Bronchial epithelial cell (primary cell): Measurements from ENCODE around the gene AHCYL2. TPM values are rescaled to one million over a fixed set of nuclear protein-coding genes. Genes with fewer than 3 reads are reported as not detected.
A peak's percentile ranks its signal among the peaks of the same experiment; 100 is the strongest.

Source experiments
- DNase-seq: peaks from one replicate; pipeline ENCODE4 v3.0.0-alpha.2; 2010; ENCODE audit warnings: low read depth
- FAIRE-seq: peaks from 2 replicates; lab custom pipeline; 2011; peaks lifted over from hg19 to GRCh38; lab: Jason Lieb, UNC
- H3K27me3 ChIP-seq: 2 replicates; pipeline ENCODE4 v1.5.1; 2011; ENCODE audit warnings: low read length; ENCODE audit not compliant: control insufficient read depth, insufficient read depth
- H3K36me3 ChIP-seq: 2 replicates; pipeline ENCODE4 v1.5.1; 2011; ENCODE audit warnings: low read length; ENCODE audit not compliant: control insufficient read depth, insufficient read depth
- H3K4me3 ChIP-seq: 2 replicates; pipeline ENCODE4 v1.5.1; 2011; ENCODE audit warnings: mild to moderate bottlenecking, low read depth, low read length, control low read depth
- total RNA-seq: library from RNA; depleted of rRNA; stranded (reverse); fragments of >200 nt; gene quantifications from 2 replicates; pipeline ENCODE4 v1.2.1, GENCODE V29; 2014
- TF ChIP-seq, protein P1 (sequence below): IDR thresholded peaks from 2 replicates; pipeline ENCODE4 v1.5.1; 2011; ENCODE audit warnings: mild to moderate bottlenecking, moderate library complexity, low read length, control low read depth, inconsistent platforms; ENCODE audit not compliant: insufficient read depth, severe bottlenecking

AHCYL2 gene
- total RNA-seq, 1 donor from 2014 or later = 5.0 TPM

DNA sequence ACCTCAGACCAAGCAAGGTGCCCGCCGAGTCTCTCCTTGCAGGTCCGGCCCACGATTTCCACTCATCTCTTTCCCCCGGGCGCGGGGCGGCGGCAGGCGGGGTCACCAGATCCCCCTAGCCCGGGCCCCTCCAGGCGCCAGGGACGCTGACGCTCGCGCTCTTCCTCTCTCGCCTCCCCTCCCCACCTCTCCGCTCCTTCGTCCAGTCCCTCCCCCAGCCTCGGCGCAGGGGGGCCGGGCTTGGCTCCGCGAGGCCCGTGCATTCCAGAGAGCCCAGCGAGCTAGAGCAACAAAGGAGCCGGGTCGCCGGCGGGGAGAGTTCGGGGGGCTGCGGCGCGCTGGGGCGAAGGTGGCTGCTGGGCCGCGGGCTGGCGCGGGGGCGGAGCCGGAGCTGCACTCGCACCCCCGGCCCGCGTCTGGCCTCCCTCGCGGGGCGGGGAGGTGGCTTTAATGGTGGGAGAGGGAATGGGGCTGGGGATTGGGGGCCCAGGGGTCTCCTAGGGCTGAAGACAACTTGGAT, 36.4 kb upstream of the AHCYL2 start, which contains the start of gene SMO:
Gene SMO, plus strand, starts transcription at position 262 of the 520 bp plus-strand sequence. CDS start 519 bp downstream, outside the sequence.
- TF ChIP-seq, protein P1, sequence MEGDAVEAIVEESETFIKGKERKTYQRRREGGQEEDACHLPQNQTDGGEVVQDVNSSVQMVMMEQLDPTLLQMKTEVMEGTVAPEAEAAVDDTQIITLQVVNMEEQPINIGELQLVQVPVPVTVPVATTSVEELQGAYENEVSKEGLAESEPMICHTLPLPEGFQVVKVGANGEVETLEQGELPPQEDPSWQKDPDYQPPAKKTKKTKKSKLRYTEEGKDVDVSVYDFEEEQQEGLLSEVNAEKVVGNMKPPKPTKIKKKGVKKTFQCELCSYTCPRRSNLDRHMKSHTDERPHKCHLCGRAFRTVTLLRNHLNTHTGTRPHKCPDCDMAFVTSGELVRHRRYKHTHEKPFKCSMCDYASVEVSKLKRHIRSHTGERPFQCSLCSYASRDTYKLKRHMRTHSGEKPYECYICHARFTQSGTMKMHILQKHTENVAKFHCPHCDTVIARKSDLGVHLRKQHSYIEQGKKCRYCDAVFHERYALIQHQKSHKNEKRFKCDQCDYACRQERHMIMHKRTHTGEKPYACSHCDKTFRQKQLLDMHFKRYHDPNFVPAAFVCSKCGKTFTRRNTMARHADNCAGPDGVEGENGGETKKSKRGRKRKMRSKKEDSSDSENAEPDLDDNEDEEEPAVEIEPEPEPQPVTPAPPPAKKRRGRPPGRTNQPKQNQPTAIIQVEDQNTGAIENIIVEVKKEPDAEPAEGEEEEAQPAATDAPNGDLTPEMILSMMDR = no peak
- Histone ChIP-seq H3K27me3 (no peaks in the 10 kb centered on the region), H3K4me3 (peak within 1 kb of the TSS; percentile 50), H3K36me3 (no peaks in the 10 kb centered on the region)
- FAIRE-seq = no peak
- DNase-seq = no peak

DNA sequence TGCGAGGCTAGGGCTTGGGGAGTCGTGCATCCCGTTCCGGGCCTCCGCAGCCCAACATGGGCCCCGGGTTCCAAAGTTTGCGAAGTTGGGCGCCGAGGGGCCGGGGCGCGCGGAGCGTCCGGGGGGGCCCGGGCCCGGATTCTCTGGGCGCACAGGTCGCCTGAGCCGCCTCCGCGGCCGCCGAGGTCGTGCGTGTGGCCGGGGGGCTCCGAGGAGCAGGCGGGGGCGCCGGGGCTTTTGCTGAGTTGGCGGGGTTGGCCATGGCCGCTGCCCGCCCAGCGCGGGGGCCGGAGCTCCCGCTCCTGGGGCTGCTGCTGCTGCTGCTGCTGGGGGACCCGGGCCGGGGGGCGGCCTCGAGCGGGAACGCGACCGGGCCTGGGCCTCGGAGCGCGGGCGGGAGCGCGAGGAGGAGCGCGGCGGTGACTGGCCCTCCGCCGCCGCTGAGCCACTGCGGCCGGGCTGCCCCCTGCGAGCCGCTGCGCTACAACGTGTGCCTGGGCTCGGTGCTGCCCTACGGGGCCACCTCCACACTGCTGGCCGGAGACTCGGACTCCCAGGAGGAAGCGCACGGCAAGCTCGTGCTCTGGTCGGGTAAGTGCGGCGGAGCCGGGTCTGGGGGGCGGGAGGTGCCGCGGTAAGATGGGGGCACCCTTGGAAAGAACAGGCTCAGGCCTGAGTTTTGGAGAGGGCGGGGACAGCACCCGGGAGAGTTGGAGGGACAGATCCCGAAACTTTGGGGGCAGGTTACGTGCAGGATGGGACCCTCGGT, 35.8 kb upstream of the AHCYL2 start:
- TF ChIP-seq, protein P1 = no peak
- Histone ChIP-seq H3K4me3 (peak overlapping the region; percentile 50), H3K36me3 (no peaks in the 10 kb centered on the region), H3K27me3 (no peaks in the 10 kb centered on the region)
- DNase-seq = no peak
- FAIRE-seq = no peak

DNA sequence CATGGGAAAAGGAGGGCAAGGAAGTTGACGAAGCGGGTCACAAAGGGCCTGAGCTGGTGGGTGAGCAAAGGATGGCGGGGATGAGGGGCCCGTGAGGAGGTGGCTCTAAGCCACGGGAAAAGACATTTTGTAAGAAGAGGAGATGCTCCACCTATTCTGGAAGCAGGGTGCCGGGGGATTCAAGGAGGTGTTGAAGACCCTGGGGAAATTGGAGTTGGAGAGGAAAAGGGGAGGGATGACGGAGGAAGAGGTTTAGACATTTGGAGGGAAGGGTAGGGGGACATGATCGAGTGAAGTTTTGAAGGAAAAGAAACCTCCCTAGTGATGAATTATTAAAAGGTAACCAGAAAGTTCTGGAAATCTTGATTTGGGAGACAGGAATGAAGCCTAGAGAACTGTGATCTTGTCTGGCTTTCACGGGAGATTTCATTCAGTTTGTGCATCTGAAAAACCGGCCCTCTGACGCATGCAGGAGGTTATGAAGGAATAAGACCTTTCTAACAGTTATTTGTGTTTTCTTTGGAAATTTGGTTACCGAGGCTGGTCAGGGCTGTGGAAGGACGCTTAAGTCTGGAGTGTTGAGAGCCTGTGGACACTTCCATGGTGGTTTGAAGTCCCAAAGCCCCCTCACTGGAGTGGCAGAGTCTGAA, 35.0 kb upstream of the AHCYL2 start:
- Histone ChIP-seq H3K4me3 (peak overlapping the region; percentile 50), H3K27me3 (no peaks in the 10 kb centered on the region), H3K36me3 (no peaks in the 10 kb centered on the region)
- no peak for FAIRE-seq
- TF ChIP-seq, protein P1 = no peak
- no peak for DNase-seq

DNA sequence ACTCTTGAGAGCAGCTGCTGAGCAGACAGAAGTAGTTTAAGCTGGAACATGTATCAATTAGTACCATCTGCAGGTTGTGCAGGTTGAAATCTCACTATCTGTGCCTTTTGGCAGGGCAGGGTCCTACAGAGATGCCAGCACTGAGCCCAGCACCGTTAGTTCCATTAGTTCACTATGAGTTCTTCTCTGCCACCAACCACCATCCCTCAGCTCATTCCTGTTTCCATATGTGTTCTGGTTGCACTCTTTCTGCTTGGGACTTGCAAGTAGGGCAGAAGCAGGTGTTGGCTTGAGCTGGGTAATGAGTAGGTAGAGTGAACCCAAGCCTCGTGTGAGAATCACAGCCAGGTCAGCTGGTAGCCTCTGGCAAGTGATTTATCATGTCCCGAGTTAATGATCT, 33.6 kb upstream of the AHCYL2 start:
- FAIRE-seq (no peak), DNase-seq (no peak)
- Histone ChIP-seq H3K27me3 (no peaks in the 10 kb centered on the region), H3K36me3 (no peaks in the 10 kb centered on the region), H3K4me3 (no peak overlapping the region)
- TF ChIP-seq, protein P1 = no peak

DNA sequence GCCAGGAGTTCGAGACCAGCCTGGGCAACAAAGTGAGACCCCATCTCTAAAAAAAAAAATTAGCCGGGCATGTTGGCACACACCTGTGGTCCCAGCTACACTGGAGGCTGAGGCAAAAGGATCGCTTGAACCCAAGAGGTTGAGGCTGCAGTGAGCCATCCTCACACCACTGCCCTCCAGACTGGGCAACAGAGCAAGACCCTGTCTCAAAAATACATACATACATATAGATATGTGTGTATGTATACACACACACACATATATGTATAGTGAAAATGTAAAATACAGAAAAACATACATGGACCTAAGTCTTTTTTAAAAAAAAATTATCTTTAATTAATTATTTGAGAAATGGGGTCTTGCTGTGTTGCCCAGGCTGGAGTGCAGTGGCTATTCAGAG, 30.9 kb upstream of the AHCYL2 start:
- TF ChIP-seq, protein P1 = no peak
- Histone ChIP-seq H3K27me3 (no peaks in the 10 kb centered on the region), H3K36me3 (no peaks in the 10 kb centered on the region), H3K4me3 (no peak overlapping the region)
- DNase-seq (no peak), FAIRE-seq (no peak)
